Mesodermal cell (in vitro differentiated cells): ENCODE data around the gene NR4A2.

Source experiments
- H3K27ac ChIP-seq: 2 replicates; pipeline ENCODE4 v1.7.0; 2013; ENCODE audit warnings: mild to moderate bottlenecking, low read depth, low read length, moderate library complexity; ENCODE audit not compliant: severe bottlenecking
- H3K36me3 ChIP-seq: 2 replicates; pipeline ENCODE4 v1.7.1; 2013; ENCODE audit warnings: mild to moderate bottlenecking, low read length, moderate library complexity; ENCODE audit not compliant: control insufficient read depth, insufficient read depth
- H3K4me1 ChIP-seq: one replicate; pipeline ENCODE4 v1.7.1; 2013; ENCODE audit warnings: mild to moderate bottlenecking, low read length; ENCODE audit not compliant: insufficient read depth, control insufficient read depth, poor library complexity, severe bottlenecking
- H3K4me3 ChIP-seq: 2 replicates; pipeline ENCODE4 v1.7.0; 2013; ENCODE audit warnings: low read length, control low read depth, mild to moderate bottlenecking; ENCODE audit not compliant: insufficient read depth, poor library complexity, severe bottlenecking; ENCODE audit errors: extremely low read depth
- H3K9me3 ChIP-seq: 2 replicates; pipeline ENCODE4 v1.7.1; 2013; ENCODE audit warnings: mild to moderate bottlenecking, low read length, moderate library complexity; ENCODE audit not compliant: control insufficient read depth
- WGBS, 2 experiments: methylation state at CpG; one replicate each; pipeline ENCODE4 v1.1.5; 2013; ENCODE audit warnings: missing lambda C conversion rate in 2 of 2; ENCODE audit not compliant: insufficient coverage in 2 of 2; 5-methylcytosine and 5-hydroxymethylcytosine counted together

NR4A2 gene

GRCh38 chr2:156349161-156349560 lies 16.6 kb upstream of the NR4A2 start:
- H3K9me3 ChIP-seq, result no peaks in the 10 kb centered on the region

DNA sequence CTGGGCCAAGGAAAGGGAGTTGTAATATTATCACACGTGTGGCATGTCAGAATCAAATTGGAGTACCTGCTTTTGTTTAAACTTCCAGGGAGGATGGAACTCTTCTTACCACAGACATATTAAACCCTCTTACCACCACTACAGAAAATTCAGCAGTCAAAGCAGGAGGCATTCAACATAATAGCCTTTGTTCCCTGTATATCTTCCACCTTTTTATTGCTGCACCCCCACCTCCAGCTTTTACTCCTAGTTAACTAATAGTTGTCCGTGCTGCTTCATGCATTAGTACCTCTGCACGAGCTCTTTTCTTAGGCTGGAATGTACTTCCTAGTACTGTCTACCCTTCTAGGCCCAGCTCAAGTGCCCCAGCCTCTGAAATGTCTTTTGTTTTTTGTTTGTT lies 14.9 kb upstream of the NR4A2 start:
- Histone ChIP-seq H3K9me3 (no peaks in the 10 kb centered on the region), H3K4me1 (no peaks in the 10 kb centered on the region), H3K4me3 (no peak overlapping the region), H3K36me3 (no peaks in the 10 kb centered on the region), H3K27ac (no peak overlapping the region)
- WGBS, 2 experiments, result 90% methylated on average over 2 of the region's 3 CpGs; no CpG with 5 or more reads in 1 of the 2 experiments

More at GRCh38 chr2:156349161-156349560, 16.6 kb upstream of the NR4A2 start:
- no peaks in the 10 kb centered on the region for H3K36me3 ChIP-seq
- no peak overlapping the region for H3K4me3 ChIP-seq
- H3K4me1 ChIP-seq, result no peaks in the 10 kb centered on the region
- H3K27ac ChIP-seq, result no peak overlapping the region

DNA sequence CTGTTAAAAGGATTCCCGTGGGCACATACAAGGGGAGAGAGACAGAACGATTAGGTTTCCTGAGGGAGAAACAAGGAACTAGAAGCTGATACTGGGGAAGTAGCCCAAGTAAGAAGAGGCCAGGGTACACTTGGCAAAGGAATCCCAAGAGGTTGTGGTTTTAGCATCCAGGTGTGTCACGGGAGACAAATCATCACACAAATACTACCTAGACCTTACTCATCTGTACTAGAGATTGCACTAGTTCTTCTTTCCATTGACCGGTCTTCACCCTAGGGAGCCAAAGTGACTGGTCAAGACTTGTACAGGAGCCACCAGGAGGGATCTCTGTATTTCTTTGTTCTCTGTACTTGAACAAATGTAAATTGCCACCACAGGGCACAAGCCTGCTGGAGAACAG lies 14.2 kb upstream of the NR4A2 start:
- no peak overlapping the region for H3K4me3 ChIP-seq
- no peaks in the 10 kb centered on the region for H3K4me1 ChIP-seq
- 50 to 75% methylated on average over 2 of the region's 4 CpGs for WGBS, 2 experiments
- no peak overlapping the region for H3K27ac ChIP-seq
- no peaks in the 10 kb centered on the region for H3K9me3 ChIP-seq
- H3K36me3 ChIP-seq, result no peaks in the 10 kb centered on the region

GRCh38 chr2:156345582-156345981 lies 13.1 kb upstream of the NR4A2 start:
- no peak overlapping the region for H3K4me3 ChIP-seq
- no peak overlapping the region for H3K27ac ChIP-seq
- no peaks in the 10 kb centered on the region for H3K36me3 ChIP-seq
- 95 to 100% methylated on average over 2 of the region's 3 CpGs for WGBS, 2 experiments
- no peaks in the 10 kb centered on the region for H3K9me3 ChIP-seq
- no peaks in the 10 kb centered on the region for H3K4me1 ChIP-seq

GRCh38 chr2:156343940-156344301 lies 11.4 kb upstream of the NR4A2 start:
- no peaks in the 10 kb centered on the region for H3K9me3 ChIP-seq
- no CpG with 5 or more reads among the region's 2 CpGs for WGBS, 2 experiments
- no peak overlapping the region for H3K4me3 ChIP-seq
- H3K4me1 ChIP-seq, result no peaks in the 10 kb centered on the region
- H3K36me3 ChIP-seq, result no peaks in the 10 kb centered on the region
- H3K27ac ChIP-seq, result no peak overlapping the region

DNA sequence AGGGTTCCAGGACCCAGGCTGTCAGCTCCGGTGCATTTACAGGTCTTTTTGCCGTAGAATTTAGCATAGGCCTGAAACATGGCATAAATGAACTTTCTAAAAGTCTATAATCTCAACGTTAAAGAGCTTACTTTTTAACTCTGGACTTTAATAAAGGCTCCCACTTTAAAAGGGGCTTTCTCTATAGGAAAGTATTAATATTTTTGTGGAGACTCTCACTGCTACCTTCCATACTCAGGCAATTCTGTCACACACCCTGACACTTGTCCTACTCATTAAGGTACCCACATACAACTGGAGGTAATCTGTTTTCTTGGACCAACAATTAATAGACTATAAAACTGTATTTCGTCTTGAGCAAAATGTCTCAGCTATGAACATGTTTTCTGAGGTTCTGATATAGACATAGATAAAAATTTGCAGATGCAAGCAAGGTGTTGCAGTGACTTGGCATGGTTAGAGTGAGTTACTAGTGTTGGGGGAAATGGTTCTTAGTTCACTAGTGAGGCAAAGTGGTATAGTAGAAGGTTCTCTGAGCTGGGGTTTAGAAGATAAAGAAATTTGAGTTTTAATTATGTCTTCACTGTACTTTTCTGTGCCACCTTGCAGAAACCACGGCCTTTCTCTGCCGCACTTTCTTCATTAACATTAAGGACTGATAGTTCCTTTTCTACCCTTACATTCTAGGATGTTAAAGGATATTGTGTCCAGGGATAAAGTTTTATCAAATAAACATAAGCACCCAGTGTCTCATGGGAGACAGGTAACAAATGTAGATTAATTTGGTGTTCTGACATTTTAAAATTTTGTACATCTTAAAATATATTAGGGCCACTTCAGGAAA lies 10.8 kb upstream of the NR4A2 start:
- Histone ChIP-seq H3K4me3 (peak overlapping the region; percentile 79), H3K9me3 (no peaks in the 10 kb centered on the region), H3K36me3 (no peaks in the 10 kb centered on the region), H3K27ac (peak overlapping the region; percentile 99), H3K4me1 (no peaks in the 10 kb centered on the region)
- 0 to 24% methylated on average over 1 to 2 of the region's 6 CpGs for WGBS, 2 experiments

DNA sequence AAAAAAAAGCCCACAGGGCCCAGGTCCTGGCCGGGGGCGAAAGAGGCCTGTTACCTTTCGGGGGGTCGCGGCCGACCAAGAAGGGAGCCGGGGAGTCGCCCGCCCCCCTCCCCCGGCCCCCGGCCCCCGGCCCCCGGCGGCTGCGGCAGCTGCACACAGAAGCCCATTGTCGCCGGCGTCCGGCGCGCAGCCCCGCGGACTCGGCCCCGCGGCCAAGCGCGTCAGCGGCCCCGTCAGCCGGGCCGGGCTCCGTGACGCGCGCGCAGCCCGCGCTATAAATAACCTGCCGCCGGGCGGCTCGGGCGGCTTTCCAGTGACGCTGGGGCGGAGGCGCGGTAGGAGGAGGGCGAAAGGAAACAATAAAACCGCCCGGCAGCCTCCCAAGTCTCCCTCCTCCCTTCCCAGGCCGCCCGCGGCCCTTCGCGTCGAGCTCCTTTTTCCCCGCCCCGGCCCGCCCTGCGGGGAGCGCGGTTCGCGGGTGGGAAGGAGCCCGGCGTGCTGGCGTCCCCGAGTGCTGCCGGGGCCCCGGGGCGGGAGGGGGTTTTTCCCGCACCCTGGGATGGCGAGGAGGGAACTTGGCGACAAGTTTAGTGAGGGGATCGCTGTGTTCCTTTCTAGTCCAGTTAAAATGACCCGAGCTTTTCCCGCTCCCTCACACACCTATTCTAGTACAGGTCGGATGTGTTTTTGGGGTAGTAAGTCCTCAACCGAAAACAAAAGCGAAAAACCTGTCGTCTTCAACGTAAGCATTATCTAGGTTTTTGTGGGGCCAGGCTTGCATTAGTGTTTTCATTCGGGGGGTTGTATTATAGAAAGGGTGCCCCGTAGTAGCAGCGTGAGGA lies 10.0 kb upstream of the NR4A2 start:
- Histone ChIP-seq H3K4me1 (no peaks in the 10 kb centered on the region), H3K4me3 (peak overlapping the region; percentile 79), H3K27ac (peak overlapping the region; percentile 99), H3K36me3 (no peaks in the 10 kb centered on the region), H3K9me3 (no peaks in the 10 kb centered on the region)
- 0 to 1% methylated on average over 30 to 34 of the region's 86 CpGs for WGBS, 2 experiments

DNA sequence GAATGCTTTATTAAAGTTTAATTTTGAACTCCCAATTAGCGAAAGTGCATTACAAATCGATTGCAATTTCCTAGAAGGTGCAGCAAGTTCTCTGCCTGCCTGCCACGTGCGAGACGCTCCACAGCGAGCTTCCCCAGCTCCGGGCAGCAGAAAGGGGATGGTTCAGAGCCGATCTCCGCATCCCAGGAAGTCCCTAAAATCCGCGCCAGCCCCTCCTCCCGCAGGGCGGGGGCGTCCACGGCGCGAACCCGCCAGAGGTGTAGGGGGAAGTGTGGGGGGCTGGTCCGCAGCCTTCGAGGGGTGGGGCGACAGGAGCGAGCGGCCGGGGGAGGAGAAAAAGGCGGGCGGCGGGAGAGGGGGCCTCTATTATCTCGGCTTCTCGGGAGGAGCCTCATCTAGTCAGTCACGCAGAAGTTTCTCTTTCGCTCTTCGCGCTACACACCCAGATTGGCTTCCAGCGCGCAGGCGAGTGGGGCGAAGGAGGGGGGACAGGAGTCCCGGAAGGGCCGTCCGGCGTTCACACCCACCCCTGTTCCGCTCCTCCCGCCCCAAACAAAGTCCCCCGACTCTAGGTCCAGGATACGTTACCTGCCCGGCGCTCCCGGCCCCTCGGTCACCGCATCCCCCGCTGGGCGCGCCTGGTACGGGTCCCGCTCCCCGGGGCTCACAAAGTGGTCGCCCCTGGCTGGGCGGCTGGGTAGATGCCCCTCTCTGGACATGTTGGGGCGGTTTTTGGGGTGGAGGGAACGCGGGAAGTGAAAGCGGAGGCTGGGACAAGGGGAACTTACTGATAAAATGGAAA lies 9.1 kb upstream of the NR4A2 start:
- Histone ChIP-seq H3K27ac (peak overlapping the region; percentile 99), H3K4me3 (peak overlapping the region; percentile 79), H3K4me1 (no peaks in the 10 kb centered on the region), H3K36me3 (no peaks in the 10 kb centered on the region), H3K9me3 (no peaks in the 10 kb centered on the region)
- WGBS, 2 experiments, result 0 to 1% methylated on average over 27 to 34 of the region's 62 CpGs

- peak overlapping the region; percentile 99 for H3K27ac ChIP-seq
- H3K4me1 ChIP-seq, result no peaks in the 10 kb centered on the region
- no peaks in the 10 kb centered on the region for H3K9me3 ChIP-seq
- 5 to 14% methylated on average over 12 to 14 of the region's 15 CpGs for WGBS, 2 experiments
- H3K4me3 ChIP-seq, result peak overlapping the region; percentile 79
- no peaks in the 10 kb centered on the region for H3K36me3 ChIP-seq
Measured at GRCh38 chr2:156340804-156341451, 8.4 kb upstream of the NR4A2 start.

DNA sequence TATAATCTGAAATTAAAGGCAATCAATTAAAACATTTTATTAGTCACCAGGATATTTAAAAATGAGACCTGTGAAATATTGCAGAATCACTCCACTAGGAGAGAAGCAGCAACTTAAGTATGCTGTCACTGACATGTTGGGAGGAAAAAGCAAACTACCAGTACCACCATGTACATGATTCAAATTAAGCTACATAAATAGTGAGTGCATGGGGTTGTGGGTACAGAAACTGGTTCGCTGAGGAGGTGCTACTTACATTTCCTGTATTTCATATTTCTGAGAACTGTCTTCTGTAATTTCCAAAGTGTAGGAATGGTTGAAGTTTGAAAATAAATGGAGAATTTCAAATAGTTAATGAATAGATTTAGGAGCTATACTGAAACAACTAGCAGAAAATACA lies 7.9 kb upstream of the NR4A2 start:
- no peaks in the 10 kb centered on the region for H3K4me1 ChIP-seq
- no peak overlapping the region for H3K4me3 ChIP-seq
- WGBS, 2 experiments, result no CpG with 5 or more reads among the region's 1 CpG
- H3K27ac ChIP-seq, result no peak overlapping the region
- H3K9me3 ChIP-seq, result no peaks in the 10 kb centered on the region
- H3K36me3 ChIP-seq, result no peaks in the 10 kb centered on the region
